A673 (cell line): ENCODE measurements around the gene ACE. TPM values are rescaled to one million over a fixed set of nuclear protein-coding genes. Genes with fewer than 3 reads are reported as not detected.

ENCODE experiments used
- BruUV-seq: library from RNA; stranded (reverse); fragments of 400-500 nt; replicated peaks from 2 replicates; lab custom pipeline; 2021; lab: Mats Ljungman, UMichigan
- CTCF ChIA-PET: fragments of 300-600 bp; sonication (Branson Sonifier 250); formaldehyde crosslinking; loops from one replicate; lab custom pipeline; 2022; ENCODE audit warnings: antibody characterized with exemption; lab: Charles Lee
- POLR2A ChIA-PET: fragments of 300-600 bp; sonication (Branson Sonifier 250); formaldehyde crosslinking; loops from one replicate; lab custom pipeline; 2022; ENCODE audit warnings: antibody characterized with exemption; ENCODE audit not compliant: low non-redundant PET; lab: Charles Lee
- DNase-seq: peaks from one replicate; pipeline ENCODE4 v3.0.0-alpha.2; 2015; ENCODE audit warnings: low spot score
- H3K27ac ChIP-seq: fragments of 200-600 bp; sonication (generic); 2 replicates; pipeline ENCODE4 v1.5.1; 2016; ENCODE audit warnings: mixed run types, low read depth, mild to moderate bottlenecking, mixed read lengths, antibody characterized with exemption, low read length; ENCODE audit not compliant: poor library complexity, severe bottlenecking
- H3K27me3 ChIP-seq: fragments of 200-600 bp; sonication (generic); replicated peaks from 2 replicates; pipeline ENCODE4 v1.6.1; 2017; ENCODE audit warnings: mixed run types, low read depth, mild to moderate bottlenecking, mixed read lengths, antibody characterized with exemption, low read length; ENCODE audit not compliant: insufficient read depth, poor library complexity
- H3K36me3 ChIP-seq: fragments of 200-600 bp; sonication (generic); 2 replicates; pipeline ENCODE4 v1.6.1; 2016; ENCODE audit warnings: mixed run types, mild to moderate bottlenecking, mixed read lengths, antibody characterized with exemption, low read length; ENCODE audit not compliant: insufficient read depth, poor library complexity, severe bottlenecking
- H3K4me1 ChIP-seq: fragments of 200-600 bp; sonication (generic); 2 replicates; pipeline ENCODE4 v1.6.1; 2017; ENCODE audit warnings: mixed run types, mild to moderate bottlenecking, mixed read lengths, antibody characterized with exemption, low read length; ENCODE audit not compliant: insufficient read depth, poor library complexity, severe bottlenecking
- H3K4me3 ChIP-seq: fragments of 200-600 bp; sonication (generic); 2 replicates; pipeline ENCODE4 v1.5.1; 2016; ENCODE audit warnings: low read depth, mixed run types, mild to moderate bottlenecking, mixed read lengths, low read length; ENCODE audit not compliant: poor library complexity, severe bottlenecking
- H3K9me3 ChIP-seq: fragments of 200-600 bp; sonication (generic); 2 replicates; pipeline ENCODE4 v1.6.1; 2016; ENCODE audit warnings: mixed run types, low read depth, mild to moderate bottlenecking, mixed read lengths, antibody characterized with exemption, low read length; ENCODE audit not compliant: poor library complexity, severe bottlenecking
- CTCF ChIP-seq: fragments of 300-800, 200-600 bp; sonication (generic); conservative IDR thresholded peaks from 2 replicates; pipeline ENCODE4 v1.5.1; 2017; ENCODE audit warnings: low read depth, mild to moderate bottlenecking, antibody characterized with exemption, low read length, moderate library complexity, mixed read lengths
- EZH2 ChIP-seq: fragments of 200-600 bp; sonication (generic); IDR thresholded peaks from 2 replicates; pipeline ENCODE4 v1.6.1; 2017; ENCODE audit warnings: borderline replicate concordance, low read depth, mild to moderate bottlenecking, mixed read lengths, antibody characterized with exemption, low read length; ENCODE audit not compliant: poor library complexity, severe bottlenecking
- intact Hi-C: fragments of 100-400 bp; cut with micrococcal nuclease; formaldehyde crosslinking; loops from one replicate; pipeline ENCODE4 v1.10.0; 2022; ENCODE audit not compliant: unreplicated experiment
- total RNA-seq: library from RNA; stranded (reverse); gene quantifications from 2 replicates; pipeline ENCODE4 v1.2.3, GENCODE V29; 2021

The ACE gene
- total RNA-seq, 1 experiment from 2014 or later = 2.1 TPM

GRCh38 chr17:63512388-63512787 lies 35.5 kb downstream of the ACE start:
- Histone ChIP-seq H3K4me3 (no peak overlapping the region), H3K4me1 (no peaks in the 10 kb centered on the region), H3K27ac (no peak overlapping the region), H3K27me3 (peaks cover 3% of the 10 kb centered on the region), H3K36me3 (no peaks in the 10 kb centered on the region), H3K9me3 (no peaks in the 10 kb centered on the region)
- ChIA-PET CTCF (interaction anchor here (0.6 kb wide), 1 partner anchor 106 kb away, joined by 4 read pairs; no protein-coding TSS in a partner anchor), POLR2A (no interaction called here)
- TF ChIP-seq EZH2 = no peak
- no peak for TF ChIP-seq CTCF
- intact Hi-C loops = no loop called here
- no TSS peak for BruUV-seq
- DNase-seq = no peak

- no peaks in the 10 kb centered on the region for H3K4me1 ChIP-seq
- CTCF ChIA-PET = no interaction called here
- no peak for TF ChIP-seq CTCF
- TF ChIP-seq EZH2 = no peak
- H3K27me3 ChIP-seq = peaks cover 3% of the 10 kb centered on the region
- no TSS peak for BruUV-seq
- intact Hi-C loops = no loop called here
- H3K9me3 ChIP-seq = no peaks in the 10 kb centered on the region
- DNase-seq = no peak
- H3K27ac ChIP-seq = no peak overlapping the region
- no peak overlapping the region for H3K4me3 ChIP-seq
- no peaks in the 10 kb centered on the region for H3K36me3 ChIP-seq
- POLR2A ChIA-PET = no interaction called here
These were observed 36.2 kb downstream of the ACE start for GRCh38 chr17:63512896-63513644.

- Histone ChIP-seq H3K4me1 (no peaks in the 10 kb centered on the region), H3K36me3 (no peaks in the 10 kb centered on the region), H3K27ac (no peak overlapping the region), H3K27me3 (peaks cover 3% of the 10 kb centered on the region), H3K9me3 (no peaks in the 10 kb centered on the region), H3K4me3 (no peak overlapping the region)
- ChIA-PET CTCF (interaction anchor here (0.7 kb wide), 1 partner anchor 109 kb away, joined by 4 read pairs; no protein-coding TSS in a partner anchor), POLR2A (no interaction called here)
- DNase-seq = no peak
- intact Hi-C loops = no loop called here
- no TSS peak for BruUV-seq
- TF ChIP-seq CTCF (no peak), EZH2 (no peak)
These were observed 37.6 kb downstream of the ACE start for GRCh38 chr17:63514477-63514876.
